Prostate gland (tissue), 2 donors: Measurements from ENCODE around the gene POU2AF2.

ENCODE experiments used
- POLR2A ChIP-seq: fragments of 450-650 bp; IDR thresholded peaks from one replicate; pipeline ENCODE4 v1.6.1; 2016; ENCODE audit warnings: antibody characterized with exemption, mild to moderate bottlenecking
- POLR2AphosphoS5 ChIP-seq: sonication (generic); formaldehyde crosslinking; IDR thresholded peaks from one replicate; pipeline ENCODE4 v1.6.1; 2017; ENCODE audit warnings: antibody characterized with exemption
- TF ChIP-seq, protein P1 (sequence below), 4 experiments: fragments of 200-600 bp in 2 of 4; fragments of 450-650 bp in 2 of 4; sonication (generic) in 2 of 4; IDR thresholded peaks; 1 replicate in 3 of 4; 2 replicates in 1 of 4; pipeline ENCODE4 v1.5.1; 2016 to 2019; ENCODE audit warnings: antibody characterized with exemption in 4 of 4, mild to moderate bottlenecking in 2 of 4, moderate library complexity in 2 of 4

DNA sequence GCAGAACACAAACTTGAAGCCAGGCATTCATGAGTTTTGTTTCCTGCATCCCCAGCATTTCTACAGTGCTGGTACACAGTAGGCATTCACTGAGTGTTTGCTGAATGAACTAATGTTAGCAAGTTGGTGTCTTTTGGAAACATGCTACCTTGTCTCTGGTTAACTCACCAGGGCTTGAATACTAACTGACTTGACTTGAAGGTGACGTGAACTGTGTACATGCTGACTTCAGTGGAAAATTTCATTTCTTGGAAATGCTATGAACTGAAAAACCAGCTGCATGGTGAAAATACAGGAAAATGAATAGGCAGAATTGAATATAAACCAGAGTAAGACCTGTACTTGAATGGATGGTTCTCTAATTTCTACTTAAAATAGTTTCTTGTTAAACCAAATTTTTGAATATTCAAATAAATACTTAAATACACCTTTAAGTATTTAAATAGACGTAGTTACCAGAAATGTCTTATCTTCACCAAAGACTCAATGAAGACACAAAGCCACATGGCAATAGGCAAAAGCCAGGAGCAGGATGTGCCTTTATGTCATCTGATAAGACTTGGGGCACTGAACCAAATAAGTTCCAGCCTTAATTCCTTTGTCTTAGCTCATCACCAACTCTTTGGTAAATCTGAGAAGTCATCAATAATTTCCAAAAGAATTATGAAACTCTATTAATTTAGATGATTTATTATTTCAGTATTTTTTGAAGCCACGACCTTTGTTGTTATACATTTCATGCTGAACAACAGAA, 39.7 kb upstream of the POU2AF2 start:
- TF ChIP-seq, protein P1, sequence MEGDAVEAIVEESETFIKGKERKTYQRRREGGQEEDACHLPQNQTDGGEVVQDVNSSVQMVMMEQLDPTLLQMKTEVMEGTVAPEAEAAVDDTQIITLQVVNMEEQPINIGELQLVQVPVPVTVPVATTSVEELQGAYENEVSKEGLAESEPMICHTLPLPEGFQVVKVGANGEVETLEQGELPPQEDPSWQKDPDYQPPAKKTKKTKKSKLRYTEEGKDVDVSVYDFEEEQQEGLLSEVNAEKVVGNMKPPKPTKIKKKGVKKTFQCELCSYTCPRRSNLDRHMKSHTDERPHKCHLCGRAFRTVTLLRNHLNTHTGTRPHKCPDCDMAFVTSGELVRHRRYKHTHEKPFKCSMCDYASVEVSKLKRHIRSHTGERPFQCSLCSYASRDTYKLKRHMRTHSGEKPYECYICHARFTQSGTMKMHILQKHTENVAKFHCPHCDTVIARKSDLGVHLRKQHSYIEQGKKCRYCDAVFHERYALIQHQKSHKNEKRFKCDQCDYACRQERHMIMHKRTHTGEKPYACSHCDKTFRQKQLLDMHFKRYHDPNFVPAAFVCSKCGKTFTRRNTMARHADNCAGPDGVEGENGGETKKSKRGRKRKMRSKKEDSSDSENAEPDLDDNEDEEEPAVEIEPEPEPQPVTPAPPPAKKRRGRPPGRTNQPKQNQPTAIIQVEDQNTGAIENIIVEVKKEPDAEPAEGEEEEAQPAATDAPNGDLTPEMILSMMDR (IDR thresholded peaks at IDR 0.05): no peak
- no peak for TF ChIP-seq POLR2AphosphoS5
- no peak for TF ChIP-seq POLR2A
